IPS-15b (cell line): ENCODE results near the gene PACRG.

Source experiments
- H3K27me3 ChIP-seq: one replicate; pipeline ENCODE4 v1.6.1; 2013; ENCODE audit warnings: low read length; ENCODE audit not compliant: control insufficient read depth, insufficient read depth
- H3K36me3 ChIP-seq: one replicate; pipeline ENCODE4 v1.6.1; 2013; ENCODE audit warnings: low read length; ENCODE audit not compliant: control insufficient read depth, insufficient read depth
- H3K4me1 ChIP-seq: one replicate; pipeline ENCODE4 v1.6.1; 2013; ENCODE audit warnings: mild to moderate bottlenecking, low read length; ENCODE audit not compliant: control insufficient read depth, insufficient read depth
- H3K4me3 ChIP-seq: one replicate; pipeline ENCODE4 v1.5.1; 2013; ENCODE audit warnings: low read depth, low read length
- H3K9ac ChIP-seq: one replicate; pipeline ENCODE4 v1.6.1; 2013; ENCODE audit warnings: low read depth, mild to moderate bottlenecking, low read length
- H3K9me3 ChIP-seq: one replicate; pipeline ENCODE4 v1.6.1; 2013; ENCODE audit warnings: mild to moderate bottlenecking, low read length; ENCODE audit not compliant: control insufficient read depth, insufficient read depth

The PACRG gene

DNA sequence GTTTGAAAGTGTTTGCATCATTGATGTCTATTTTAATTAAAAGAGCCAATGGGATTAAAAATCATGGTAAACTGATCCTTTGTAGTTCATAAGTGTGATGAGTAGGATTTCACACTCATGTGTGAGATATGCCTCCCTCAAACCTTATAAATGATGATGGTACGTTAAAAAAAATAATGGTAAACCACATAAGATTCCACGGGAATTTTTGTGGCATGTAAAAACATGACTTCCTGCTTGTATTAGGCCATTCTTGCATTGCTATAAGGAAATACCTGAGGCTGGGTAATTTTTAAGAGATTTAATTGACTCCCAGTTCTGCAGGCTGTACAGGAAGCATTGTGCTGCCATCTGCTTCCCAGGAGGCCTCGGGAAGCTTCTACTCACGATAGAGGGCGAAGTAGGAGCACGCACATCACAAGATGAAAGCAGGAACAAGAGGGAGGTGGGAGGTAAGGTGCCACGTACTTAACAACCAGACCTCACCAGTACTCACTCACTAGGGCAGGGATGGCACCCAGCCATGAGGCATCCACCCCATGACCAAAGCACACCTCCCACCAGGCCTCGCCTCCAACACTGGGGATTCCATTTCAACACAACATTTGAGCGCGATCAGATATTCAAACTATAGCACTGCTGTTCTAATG, 499.2 kb downstream of the PACRG start:
- H3K27me3 ChIP-seq, result no peaks in the 10 kb centered on the region
- no peak overlapping the region for H3K4me3 ChIP-seq
- H3K36me3 ChIP-seq, result no peaks in the 10 kb centered on the region
- no peaks in the 10 kb centered on the region for H3K4me1 ChIP-seq
- no peak overlapping the region for H3K9ac ChIP-seq
- H3K9me3 ChIP-seq, result no peaks in the 10 kb centered on the region

DNA sequence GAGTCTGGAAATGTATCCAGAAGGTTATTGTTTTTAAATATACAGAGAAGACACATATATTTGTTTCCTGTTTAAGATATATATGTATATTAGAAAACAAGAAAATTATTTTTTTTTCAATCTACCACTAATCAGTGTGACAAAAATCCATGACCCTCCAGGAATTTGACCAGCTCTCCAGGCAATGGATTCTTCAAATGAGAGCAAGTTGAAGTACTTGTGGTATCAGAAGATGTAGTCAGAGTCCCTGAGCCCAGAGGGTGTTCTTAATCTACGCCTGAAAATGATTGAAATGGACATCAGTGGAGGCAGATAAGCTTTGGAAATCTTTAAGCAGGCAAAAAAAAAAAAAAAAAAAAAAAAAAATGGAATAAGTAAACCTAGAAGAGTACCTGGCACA, 500.3 kb downstream of the PACRG start:
- Histone ChIP-seq H3K36me3 (no peaks in the 10 kb centered on the region), H3K9ac (no peak overlapping the region), H3K4me1 (no peaks in the 10 kb centered on the region), H3K4me3 (no peak overlapping the region), H3K9me3 (no peaks in the 10 kb centered on the region), H3K27me3 (no peaks in the 10 kb centered on the region)

DNA sequence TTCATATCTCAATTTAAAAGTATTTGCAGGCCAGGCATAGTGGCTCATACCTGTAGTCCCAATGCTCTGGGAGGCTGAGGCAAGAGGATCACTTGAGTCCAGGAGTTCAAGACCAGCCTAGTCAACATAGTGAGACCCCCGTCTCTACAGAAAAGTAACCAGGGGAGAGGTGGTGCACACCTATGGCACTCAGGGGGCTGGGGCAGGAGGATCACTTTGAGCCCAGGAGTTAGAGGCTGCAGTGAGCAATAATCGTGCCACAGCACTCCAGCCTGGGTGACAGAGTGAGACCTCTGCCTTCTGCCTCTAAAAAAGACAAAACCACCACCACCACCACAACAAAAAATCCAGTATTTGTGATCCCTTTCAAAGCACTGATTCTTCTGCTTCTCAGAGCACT, 501.3 kb downstream of the PACRG start:
- no peaks in the 10 kb centered on the region for H3K4me1 ChIP-seq
- H3K9ac ChIP-seq, result no peak overlapping the region
- no peaks in the 10 kb centered on the region for H3K9me3 ChIP-seq
- no peaks in the 10 kb centered on the region for H3K27me3 ChIP-seq
- H3K4me3 ChIP-seq, result no peak overlapping the region
- H3K36me3 ChIP-seq, result no peaks in the 10 kb centered on the region

DNA sequence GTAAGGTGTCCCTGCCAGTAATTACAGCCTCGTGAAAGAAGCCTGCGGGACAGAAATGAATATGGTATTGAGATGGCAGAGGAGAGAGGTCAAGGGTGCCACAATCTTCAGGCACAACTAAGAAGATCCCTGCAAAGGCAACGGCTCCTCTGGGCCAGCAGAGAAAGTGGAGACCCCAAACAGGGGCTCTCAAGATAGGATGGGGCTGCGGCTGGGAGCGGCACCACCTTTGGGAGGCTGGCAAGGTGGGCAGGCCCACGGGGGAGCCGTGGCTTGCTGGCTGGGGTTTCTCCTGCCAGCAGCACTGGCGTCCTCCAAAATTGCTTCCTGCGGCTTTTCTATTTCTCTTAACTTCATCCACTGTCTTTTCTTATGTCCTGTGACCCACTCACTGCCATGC, 503.1 kb downstream of the PACRG start:
- Histone ChIP-seq H3K27me3 (no peaks in the 10 kb centered on the region), H3K4me3 (no peak overlapping the region), H3K9me3 (no peaks in the 10 kb centered on the region), H3K4me1 (no peaks in the 10 kb centered on the region), H3K36me3 (no peaks in the 10 kb centered on the region), H3K9ac (no peak overlapping the region)

DNA sequence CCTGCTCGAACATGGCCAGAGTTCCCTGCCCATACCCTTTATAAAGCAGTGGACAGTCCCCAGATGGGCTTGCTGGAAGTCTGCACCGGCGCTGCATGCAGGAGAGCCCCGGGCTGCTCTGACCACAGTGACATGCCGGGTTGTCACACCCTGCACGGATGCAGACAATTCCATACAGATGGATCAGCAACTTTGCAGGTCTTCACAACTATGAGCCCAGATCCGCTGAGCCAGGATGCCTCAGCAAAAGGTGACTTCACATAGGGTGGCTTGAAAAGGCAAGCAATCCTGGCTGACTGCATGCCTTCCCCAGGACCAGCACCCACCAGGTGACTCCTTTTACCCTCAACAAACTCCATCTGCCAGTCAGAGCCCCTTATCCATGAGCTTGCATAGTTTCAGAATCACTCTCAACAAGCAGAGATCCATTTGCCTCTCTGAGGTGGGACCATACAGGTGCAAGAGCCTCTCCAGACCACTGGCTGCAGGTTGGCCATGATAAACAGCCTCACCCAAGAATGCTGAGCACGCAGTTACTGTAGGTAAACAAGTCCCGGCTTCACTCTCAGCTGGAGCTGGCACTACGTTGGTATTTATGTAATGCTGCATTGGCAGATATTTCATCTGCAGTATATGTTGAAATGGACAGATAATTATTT, 503.7 kb downstream of the PACRG start:
- Histone ChIP-seq H3K27me3 (no peaks in the 10 kb centered on the region), H3K9ac (no peak overlapping the region), H3K4me1 (no peaks in the 10 kb centered on the region), H3K36me3 (no peaks in the 10 kb centered on the region), H3K4me3 (no peak overlapping the region), H3K9me3 (no peaks in the 10 kb centered on the region)

DNA sequence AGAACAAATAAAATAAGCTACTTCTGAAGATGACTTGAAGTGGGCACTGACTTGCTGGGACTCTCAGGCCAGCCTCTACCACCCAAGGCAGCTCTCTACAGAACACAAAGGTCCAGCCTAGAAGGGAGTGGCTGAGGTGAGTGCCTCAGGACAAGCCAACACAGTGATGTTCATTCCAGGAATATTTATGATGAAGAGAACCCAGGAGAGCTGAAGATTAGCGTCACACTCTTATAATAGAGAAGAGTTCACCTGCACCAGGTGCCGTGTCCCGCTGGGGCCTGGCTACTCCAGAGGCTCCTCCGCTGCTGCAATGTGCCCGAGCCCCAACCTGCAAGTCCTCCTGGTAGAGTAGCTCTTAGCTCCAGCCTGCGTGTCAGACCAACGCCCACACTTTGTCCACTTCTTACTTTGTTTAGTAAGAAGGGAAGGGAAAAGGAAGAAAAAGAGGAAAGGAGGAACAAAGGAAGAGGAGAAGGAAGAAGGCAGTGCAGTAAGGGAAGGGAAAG, 504.3 kb downstream of the PACRG start:
- H3K4me1 ChIP-seq, result no peaks in the 10 kb centered on the region
- no peak overlapping the region for H3K9ac ChIP-seq
- H3K27me3 ChIP-seq, result no peaks in the 10 kb centered on the region
- H3K4me3 ChIP-seq, result no peak overlapping the region
- no peaks in the 10 kb centered on the region for H3K36me3 ChIP-seq
- H3K9me3 ChIP-seq, result no peaks in the 10 kb centered on the region

DNA sequence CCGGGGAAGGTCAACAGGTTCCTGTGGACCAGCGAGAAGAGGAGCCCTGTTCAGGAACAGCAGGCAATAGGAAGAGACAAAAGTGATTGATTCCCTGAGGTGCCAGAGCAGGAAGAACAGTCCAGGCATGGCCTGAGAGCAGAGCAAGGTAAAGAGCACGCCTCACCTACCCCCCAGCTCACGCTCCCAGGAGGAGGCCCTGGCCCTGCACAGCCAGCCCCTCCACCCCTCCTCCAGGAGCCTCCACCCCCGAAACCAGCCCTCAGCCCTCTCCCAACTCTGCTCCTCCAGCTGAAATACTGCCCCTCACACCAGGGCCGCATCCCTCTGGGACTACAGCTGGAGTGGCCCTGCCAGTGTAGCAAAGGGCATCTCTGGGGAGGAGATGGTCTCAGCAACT, 504.9 kb downstream of the PACRG start:
- Histone ChIP-seq H3K36me3 (no peaks in the 10 kb centered on the region), H3K4me1 (no peaks in the 10 kb centered on the region), H3K27me3 (no peaks in the 10 kb centered on the region), H3K9ac (no peak overlapping the region), H3K9me3 (no peaks in the 10 kb centered on the region), H3K4me3 (no peak overlapping the region)

DNA sequence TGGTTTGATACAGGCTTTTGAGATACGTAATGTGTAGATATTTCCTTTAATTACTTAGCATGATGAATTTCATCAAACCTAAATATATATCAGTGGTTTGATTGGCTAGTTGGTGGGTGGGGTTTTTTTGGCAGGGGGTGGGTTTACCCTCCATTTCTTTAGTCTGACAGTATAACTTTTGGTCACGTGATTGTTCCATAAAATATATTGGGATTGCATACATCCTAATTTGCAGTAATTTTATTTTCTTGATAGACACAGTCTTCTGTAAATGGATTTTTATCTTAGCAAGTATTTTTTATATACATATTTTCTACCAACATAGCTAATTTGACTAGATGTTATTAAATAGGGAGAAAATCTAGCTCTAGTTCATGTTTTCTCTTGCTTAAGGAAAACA, 509.3 kb downstream of the PACRG start:
- H3K9ac ChIP-seq, result no peak overlapping the region
- no peaks in the 10 kb centered on the region for H3K36me3 ChIP-seq
- no peak overlapping the region for H3K4me3 ChIP-seq

DNA sequence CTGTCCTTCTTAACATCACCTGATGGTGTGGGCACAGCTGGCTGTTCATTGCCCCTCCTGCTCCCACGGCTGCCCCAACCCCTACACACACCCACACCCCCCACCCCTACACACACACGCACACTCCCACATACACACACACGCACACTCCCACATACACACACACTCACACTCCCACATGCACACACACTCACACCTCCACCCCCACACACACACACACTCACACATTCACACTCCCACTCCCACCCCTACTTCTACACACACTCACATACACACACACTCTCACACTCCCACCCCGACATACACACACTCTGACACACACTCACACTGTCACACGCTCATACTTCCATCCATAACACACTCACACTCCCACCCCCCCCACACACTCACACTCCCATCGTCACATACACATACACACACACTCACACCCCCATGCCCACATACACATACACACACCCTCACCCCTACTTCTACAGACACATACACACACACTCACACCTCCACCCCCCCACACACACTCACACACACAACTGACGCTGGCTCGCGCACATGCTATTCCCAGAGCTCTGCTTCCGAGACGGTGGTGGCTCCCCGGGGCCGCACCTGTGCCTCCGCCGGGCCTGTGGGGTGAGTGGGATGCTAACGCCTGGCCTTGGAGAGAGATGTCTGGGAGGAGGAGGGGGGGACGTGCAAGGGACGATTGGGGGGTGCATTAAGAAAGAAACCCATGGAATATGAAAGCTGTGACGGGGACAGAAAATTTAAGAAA, 512.0 kb downstream of the PACRG start:
- Histone ChIP-seq H3K27me3 (no peaks in the 10 kb centered on the region), H3K36me3 (no peaks in the 10 kb centered on the region), H3K9ac (no peak overlapping the region), H3K9me3 (no peaks in the 10 kb centered on the region), H3K4me3 (no peak overlapping the region), H3K4me1 (peaks cover 4% of the 10 kb centered on the region)

More for the DNA sequence above, 509.3 kb downstream of the PACRG start:
- Histone ChIP-seq H3K27me3 (no peaks in the 10 kb centered on the region), H3K9me3 (no peaks in the 10 kb centered on the region), H3K4me1 (no peaks in the 10 kb centered on the region)

DNA sequence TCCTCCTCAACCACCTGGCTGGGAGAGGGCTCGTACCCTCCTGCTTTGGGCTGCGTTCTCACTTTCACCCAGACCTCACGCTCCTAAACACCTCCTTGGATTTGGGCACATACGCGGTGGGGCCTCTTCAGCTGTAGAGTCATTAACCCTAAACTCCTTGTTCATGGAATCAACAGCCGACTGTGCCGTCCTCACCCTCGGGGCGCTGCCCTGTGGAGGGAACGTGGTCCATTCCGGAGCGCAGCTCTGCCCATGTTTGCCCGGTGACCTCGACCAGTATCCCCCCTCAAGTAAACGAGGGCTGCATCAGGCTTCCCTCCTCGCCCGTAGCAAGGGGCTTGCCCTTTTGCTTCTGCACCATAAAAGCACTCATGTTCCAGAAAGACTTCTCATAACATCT, 512.8 kb downstream of the PACRG start:
- H3K9ac ChIP-seq, result no peak overlapping the region
- H3K4me1 ChIP-seq, result peaks cover 4% of the 10 kb centered on the region
- H3K9me3 ChIP-seq, result no peaks in the 10 kb centered on the region
- no peaks in the 10 kb centered on the region for H3K27me3 ChIP-seq
- H3K36me3 ChIP-seq, result no peaks in the 10 kb centered on the region
- no peak overlapping the region for H3K4me3 ChIP-seq

DNA sequence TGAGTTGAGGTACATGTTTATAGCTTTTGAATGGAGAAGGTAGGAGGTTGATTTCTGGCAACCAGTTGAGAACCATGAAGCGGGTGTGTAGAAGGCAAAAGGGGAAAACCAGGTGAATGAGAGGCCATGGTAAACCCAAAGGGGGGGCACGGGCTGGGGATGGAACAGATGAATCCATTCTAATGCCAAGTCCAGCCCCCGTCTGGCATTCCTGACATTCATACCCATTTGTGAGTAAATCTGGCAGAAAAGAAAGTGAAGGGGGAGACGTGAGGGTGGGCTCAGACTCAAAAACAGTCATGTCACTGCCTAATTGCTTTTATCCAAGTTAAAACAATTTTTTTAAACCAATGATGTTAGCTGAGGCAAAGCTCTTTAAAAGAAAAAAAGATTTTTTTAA, 513.9 kb downstream of the PACRG start:
- Histone ChIP-seq H3K9me3 (no peaks in the 10 kb centered on the region), H3K4me1 (peaks cover 4% of the 10 kb centered on the region), H3K9ac (no peak overlapping the region), H3K4me3 (no peak overlapping the region), H3K36me3 (no peaks in the 10 kb centered on the region), H3K27me3 (no peaks in the 10 kb centered on the region)

DNA sequence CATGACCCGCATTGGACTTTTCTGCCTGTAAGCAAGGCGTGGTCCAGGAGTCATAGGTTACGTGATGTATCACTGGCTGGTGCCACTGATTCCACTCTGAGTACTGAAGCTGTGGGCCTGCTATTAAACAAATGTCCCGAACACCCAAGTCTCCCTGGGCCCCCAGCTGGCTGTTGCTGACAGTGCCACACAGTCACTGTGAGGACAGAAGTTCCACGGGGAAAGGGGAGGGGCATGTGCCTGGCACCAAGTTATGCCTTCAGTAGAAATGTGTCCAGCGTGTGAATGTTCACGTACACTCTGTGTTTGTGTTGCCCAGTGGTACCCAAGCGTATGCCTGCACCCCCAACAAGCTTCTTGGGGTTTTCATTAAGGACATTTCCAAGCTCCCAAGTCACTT, 515.3 kb downstream of the PACRG start:
- no peaks in the 10 kb centered on the region for H3K9me3 ChIP-seq
- H3K36me3 ChIP-seq, result no peaks in the 10 kb centered on the region
- H3K4me3 ChIP-seq, result no peak overlapping the region
- peaks cover 4% of the 10 kb centered on the region for H3K4me1 ChIP-seq
- no peak overlapping the region for H3K9ac ChIP-seq
- H3K27me3 ChIP-seq, result no peaks in the 10 kb centered on the region
